Measurements from ENCODE around the gene PIP5K1A.

DNA sequence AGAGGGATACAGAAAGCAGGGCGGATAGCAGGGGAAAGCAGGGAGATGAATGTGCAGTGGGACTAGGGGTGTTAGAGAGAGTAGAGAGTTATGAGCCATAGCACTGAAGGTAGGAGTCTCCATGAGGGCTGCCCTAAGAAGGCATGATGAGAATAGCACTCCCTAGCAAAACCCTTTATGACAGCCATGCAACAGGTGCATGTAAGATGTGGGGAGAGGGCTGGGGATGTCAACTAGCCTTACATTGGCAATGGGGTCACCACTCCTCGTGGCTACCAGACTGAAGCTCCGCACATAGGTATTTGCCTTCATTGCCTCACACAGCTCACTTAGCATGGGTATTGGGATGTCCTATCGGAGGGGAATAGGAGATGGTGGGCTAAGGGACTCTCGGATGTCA is 27.2 kb upstream of the PIP5K1A start:
- no peak for TF ChIP-seq ELF1 (IDR thresholded peaks at IDR 0.05)
- TF ChIP-seq POLR2AphosphoS5 (IDR thresholded peaks at IDR 0.05; ENCODE audit: low read depth, low read length): no peak
- TF ChIP-seq, protein P1, sequence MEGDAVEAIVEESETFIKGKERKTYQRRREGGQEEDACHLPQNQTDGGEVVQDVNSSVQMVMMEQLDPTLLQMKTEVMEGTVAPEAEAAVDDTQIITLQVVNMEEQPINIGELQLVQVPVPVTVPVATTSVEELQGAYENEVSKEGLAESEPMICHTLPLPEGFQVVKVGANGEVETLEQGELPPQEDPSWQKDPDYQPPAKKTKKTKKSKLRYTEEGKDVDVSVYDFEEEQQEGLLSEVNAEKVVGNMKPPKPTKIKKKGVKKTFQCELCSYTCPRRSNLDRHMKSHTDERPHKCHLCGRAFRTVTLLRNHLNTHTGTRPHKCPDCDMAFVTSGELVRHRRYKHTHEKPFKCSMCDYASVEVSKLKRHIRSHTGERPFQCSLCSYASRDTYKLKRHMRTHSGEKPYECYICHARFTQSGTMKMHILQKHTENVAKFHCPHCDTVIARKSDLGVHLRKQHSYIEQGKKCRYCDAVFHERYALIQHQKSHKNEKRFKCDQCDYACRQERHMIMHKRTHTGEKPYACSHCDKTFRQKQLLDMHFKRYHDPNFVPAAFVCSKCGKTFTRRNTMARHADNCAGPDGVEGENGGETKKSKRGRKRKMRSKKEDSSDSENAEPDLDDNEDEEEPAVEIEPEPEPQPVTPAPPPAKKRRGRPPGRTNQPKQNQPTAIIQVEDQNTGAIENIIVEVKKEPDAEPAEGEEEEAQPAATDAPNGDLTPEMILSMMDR (IDR thresholded peaks at IDR 0.05): no peak
- no peak for TF ChIP-seq SMC3 (IDR thresholded peaks at IDR 0.05; ENCODE audit: low read depth, low read length)
- TF ChIP-seq, protein P2, sequence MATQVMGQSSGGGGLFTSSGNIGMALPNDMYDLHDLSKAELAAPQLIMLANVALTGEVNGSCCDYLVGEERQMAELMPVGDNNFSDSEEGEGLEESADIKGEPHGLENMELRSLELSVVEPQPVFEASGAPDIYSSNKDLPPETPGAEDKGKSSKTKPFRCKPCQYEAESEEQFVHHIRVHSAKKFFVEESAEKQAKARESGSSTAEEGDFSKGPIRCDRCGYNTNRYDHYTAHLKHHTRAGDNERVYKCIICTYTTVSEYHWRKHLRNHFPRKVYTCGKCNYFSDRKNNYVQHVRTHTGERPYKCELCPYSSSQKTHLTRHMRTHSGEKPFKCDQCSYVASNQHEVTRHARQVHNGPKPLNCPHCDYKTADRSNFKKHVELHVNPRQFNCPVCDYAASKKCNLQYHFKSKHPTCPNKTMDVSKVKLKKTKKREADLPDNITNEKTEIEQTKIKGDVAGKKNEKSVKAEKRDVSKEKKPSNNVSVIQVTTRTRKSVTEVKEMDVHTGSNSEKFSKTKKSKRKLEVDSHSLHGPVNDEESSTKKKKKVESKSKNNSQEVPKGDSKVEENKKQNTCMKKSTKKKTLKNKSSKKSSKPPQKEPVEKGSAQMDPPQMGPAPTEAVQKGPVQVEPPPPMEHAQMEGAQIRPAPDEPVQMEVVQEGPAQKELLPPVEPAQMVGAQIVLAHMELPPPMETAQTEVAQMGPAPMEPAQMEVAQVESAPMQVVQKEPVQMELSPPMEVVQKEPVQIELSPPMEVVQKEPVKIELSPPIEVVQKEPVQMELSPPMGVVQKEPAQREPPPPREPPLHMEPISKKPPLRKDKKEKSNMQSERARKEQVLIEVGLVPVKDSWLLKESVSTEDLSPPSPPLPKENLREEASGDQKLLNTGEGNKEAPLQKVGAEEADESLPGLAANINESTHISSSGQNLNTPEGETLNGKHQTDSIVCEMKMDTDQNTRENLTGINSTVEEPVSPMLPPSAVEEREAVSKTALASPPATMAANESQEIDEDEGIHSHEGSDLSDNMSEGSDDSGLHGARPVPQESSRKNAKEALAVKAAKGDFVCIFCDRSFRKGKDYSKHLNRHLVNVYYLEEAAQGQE (IDR thresholded peaks at IDR 0.05; ENCODE audit: low read depth, low read length): no peak
- TF ChIP-seq RCOR1 (IDR thresholded peaks at IDR 0.05; ENCODE audit: low read length): no peak
- TF ChIP-seq MXI1 (IDR thresholded peaks at IDR 0.05; ENCODE audit: low read depth, low read length): no peak
- TF ChIP-seq GATA2 (CRISPR knock-in tag; IDR thresholded peaks at IDR 0.05): no peak
- no peak for TF ChIP-seq SIN3A (IDR thresholded peaks at IDR 0.05; ENCODE audit: borderline replicate concordance, low read depth, low read length)

Data from SK-N-SH (cell line).